HL-60 (cell line): ENCODE results near the gene AGAP3.

Experiments used
- CTCF ChIP-seq: IDR thresholded peaks from one replicate; pipeline ENCODE4 v1.5.1; 2011; ENCODE audit warnings: low read length, control low read depth, inconsistent platforms; ENCODE audit not compliant: insufficient read depth
- POLR2AphosphoS5 ChIP-seq: IDR thresholded peaks from 2 replicates; pipeline ENCODE4 v1.6.1; 2012; ENCODE audit warnings: low read depth

GRCh38 chr7:151059367-151060112 is 26.7 kb upstream of the AGAP3 start, which contains the start of gene SLC4A2:
- TF ChIP-seq CTCF (no peak), POLR2AphosphoS5 (no peak)
